ENCODE data around the gene CEP104.

CEP104 gene

DNA sequence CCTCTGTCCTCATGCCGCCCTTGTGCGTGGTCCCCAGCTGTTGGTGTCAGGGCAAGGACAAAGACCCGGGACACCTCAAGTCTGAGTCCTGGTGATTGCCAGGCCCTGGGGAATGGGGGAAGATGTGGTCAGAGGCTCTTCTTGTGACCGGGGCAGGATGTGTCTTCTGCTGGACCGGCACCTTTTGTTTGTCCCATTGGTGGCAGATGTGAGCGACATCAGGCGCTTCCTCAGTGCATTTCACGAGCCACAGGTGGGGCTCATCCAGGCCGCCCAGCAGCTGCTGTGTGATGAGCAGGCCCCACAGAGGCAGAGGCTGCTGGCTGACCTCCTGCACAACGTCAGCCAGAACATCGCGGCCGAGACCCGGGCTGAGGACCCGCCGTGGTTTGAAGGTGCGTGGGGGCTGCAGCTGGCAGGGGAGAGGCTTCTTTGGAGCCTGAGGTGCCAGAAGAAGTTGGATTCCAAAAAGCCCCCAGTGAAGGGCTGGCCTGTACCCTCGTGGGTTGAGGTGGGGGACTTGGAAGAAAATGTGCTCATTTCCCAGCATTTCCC, 8.7 kb upstream of the CEP104 start:
- H3K4me1 ChIP-seq, result no peaks in the 10 kb centered on the region
- TF ChIP-seq, protein P1, sequence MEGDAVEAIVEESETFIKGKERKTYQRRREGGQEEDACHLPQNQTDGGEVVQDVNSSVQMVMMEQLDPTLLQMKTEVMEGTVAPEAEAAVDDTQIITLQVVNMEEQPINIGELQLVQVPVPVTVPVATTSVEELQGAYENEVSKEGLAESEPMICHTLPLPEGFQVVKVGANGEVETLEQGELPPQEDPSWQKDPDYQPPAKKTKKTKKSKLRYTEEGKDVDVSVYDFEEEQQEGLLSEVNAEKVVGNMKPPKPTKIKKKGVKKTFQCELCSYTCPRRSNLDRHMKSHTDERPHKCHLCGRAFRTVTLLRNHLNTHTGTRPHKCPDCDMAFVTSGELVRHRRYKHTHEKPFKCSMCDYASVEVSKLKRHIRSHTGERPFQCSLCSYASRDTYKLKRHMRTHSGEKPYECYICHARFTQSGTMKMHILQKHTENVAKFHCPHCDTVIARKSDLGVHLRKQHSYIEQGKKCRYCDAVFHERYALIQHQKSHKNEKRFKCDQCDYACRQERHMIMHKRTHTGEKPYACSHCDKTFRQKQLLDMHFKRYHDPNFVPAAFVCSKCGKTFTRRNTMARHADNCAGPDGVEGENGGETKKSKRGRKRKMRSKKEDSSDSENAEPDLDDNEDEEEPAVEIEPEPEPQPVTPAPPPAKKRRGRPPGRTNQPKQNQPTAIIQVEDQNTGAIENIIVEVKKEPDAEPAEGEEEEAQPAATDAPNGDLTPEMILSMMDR (IDR thresholded peaks at IDR 0.05; ENCODE audit: low read depth, low read length), result no peak
- DNase-seq, result no peak
- no peak overlapping the region for H3K4me3 ChIP-seq (ENCODE audit: low read depth, low read length)
- H3K9me3 ChIP-seq, result no peaks in the 10 kb centered on the region
- H3K36me3 ChIP-seq, result no peaks in the 10 kb centered on the region
- no peaks in the 10 kb centered on the region for H3K27me3 ChIP-seq

DNA sequence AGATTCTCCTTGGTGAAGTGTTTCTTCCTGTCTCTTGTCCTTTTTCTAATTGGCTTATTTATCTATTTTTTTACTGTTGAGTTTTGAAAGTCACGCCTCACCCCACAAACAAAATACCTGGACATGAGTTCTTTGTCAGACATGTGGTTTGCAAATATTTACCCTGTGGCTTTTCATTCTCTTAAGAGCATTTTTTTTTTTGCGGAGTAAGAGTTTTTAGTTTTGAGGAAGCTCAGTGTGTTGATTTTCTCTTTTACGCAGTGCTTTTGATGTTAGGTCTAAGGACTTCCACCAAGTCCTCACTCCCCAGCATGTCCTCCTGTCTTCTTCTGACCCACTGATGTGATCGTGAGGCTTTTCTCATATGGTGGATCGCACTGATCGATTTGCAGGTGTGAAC, 7.9 kb upstream of the CEP104 start:
- no peak for DNase-seq
- H3K4me3 ChIP-seq (ENCODE audit: low read depth, low read length), result no peak overlapping the region
- no peaks in the 10 kb centered on the region for H3K36me3 ChIP-seq
- TF ChIP-seq, protein P1 (IDR thresholded peaks at IDR 0.05; ENCODE audit: low read depth, low read length), result no peak
- H3K4me1 ChIP-seq, result no peaks in the 10 kb centered on the region
- H3K9me3 ChIP-seq, result no peaks in the 10 kb centered on the region
- no peaks in the 10 kb centered on the region for H3K27me3 ChIP-seq

DNA sequence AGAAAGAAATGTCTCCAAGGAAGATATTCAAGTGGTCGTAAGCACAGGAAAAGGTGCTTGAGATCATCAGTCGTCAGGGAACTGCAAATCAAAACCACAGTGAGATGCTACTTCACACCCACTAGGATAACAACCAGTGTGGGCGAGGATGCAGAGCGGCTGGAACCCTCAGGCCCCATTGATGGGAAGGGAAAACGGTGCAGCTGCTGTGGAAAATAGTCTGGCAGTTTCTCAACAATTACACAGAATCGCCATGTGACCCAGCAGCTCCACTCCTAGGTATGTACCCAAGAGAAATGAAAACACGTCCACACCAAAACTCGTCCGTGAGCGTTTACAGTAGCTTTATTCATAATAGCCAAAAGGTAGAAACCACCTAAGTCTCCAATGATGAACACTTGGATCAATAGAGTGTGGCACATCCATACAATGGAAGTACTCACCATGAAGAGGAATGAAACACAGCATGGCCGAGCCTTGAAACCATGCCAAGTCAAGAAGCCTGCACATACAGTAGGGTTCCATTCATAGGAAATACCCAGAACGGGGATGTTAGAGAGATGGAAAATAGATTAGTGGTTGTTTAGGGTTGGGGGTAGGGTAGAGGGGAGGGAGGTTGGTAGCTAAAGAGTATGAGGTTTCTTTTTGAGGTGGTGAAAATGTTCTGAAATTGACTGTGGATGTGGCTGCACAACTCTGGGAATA, 6.4 kb upstream of the CEP104 start:
- Histone ChIP-seq H3K36me3 (no peaks in the 10 kb centered on the region), H3K4me3 (ENCODE audit: low read depth, low read length) (no peak overlapping the region), H3K9me3 (no peaks in the 10 kb centered on the region), H3K27me3 (no peaks in the 10 kb centered on the region), H3K4me1 (no peaks in the 10 kb centered on the region)
- DNase-seq, result no peak
- TF ChIP-seq, protein P1 (IDR thresholded peaks at IDR 0.05; ENCODE audit: low read depth, low read length), result no peak

DNA sequence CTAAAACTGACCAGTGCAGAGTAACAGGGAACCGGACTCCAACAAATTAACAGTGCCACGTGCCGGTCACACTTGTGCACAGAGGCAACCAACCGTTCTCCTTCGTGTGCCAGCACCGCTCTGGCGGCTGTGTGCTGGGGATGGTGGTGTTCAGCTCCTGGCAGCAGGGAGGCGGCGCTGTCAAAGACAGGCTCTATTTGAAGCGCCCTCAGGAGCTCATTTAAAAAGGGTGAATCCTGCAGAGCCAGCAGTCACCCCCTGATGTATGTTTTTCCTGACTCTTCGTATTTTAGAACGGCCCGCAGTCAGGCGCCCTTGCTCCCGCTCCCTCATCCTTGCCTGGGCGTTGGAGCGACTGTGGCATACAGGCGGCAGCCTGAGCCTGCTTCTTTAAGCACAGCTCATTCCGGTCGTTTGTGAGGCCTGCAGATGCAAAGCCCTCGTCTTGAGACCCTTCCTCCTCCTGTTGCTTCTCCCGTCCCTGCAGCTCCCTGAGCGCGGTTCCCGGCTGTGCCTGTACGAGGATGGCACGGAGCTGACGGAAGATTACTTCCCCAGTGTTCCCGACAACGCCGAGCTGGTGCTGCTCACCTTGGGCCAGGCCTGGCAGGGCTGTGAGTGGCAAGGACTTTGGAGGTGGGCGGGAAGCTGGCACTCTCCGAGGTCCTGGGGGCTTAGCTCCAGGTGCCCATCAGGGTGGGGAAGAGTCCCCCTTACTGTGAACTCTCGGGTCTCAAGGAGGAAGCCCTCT, 1.4 kb upstream of the CEP104 start:
- DNase-seq, result no peak

DNA sequence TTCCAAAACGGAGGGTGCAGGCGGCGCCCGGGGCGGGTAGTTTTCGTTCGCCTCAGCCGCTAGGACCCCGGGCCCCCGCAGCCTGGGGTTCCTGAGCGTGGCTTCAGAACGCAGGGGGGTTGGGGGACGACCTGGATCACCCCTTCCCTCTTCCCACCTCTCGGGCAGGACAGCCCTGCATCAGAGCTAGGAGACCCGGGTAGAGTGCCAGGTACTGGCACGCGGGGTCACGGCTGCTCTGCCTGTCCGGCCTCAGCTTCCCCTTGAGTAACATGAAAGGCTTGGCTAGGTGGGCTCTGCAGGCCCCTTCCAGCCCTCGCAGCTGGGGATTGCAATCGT, 749 bp upstream of the CEP104 start:
- TF ChIP-seq, protein P1 (IDR thresholded peaks at IDR 0.05; ENCODE audit: low read depth, low read length), result no peak
- no peaks in the 10 kb centered on the region for H3K27me3 ChIP-seq
- H3K9me3 ChIP-seq, result no peaks in the 10 kb centered on the region
- H3K4me1 ChIP-seq, result no peaks in the 10 kb centered on the region
- no peaks in the 10 kb centered on the region for H3K36me3 ChIP-seq
- no peak for DNase-seq
- peak overlapping the region; percentile 71 for H3K4me3 ChIP-seq (ENCODE audit: low read depth, low read length)

More for the DNA sequence above, 1.4 kb upstream of the CEP104 start:
- no peaks in the 10 kb centered on the region for H3K9me3 ChIP-seq
- no peaks in the 10 kb centered on the region for H3K4me1 ChIP-seq
- no peaks in the 10 kb centered on the region for H3K27me3 ChIP-seq
- H3K36me3 ChIP-seq, result no peaks in the 10 kb centered on the region
- H3K4me3 ChIP-seq (ENCODE audit: low read depth, low read length), result no peak overlapping the region
- TF ChIP-seq, protein P1 (IDR thresholded peaks at IDR 0.05; ENCODE audit: low read depth, low read length), result no peak
